Right lobe of liver (tissue), 4 donors: Measurements from ENCODE around the gene PTGFR.

Experiments
- CTCF ChIP-seq, 4 donors: fragments of 200-600 bp in 3 of 4; fragments of 450-650 bp in 1 of 4; IDR thresholded peaks; one replicate each; pipeline versions ENCODE4 v1.5.1 to v1.8.0; 2016 to 2022; ENCODE audit warnings: antibody characterized with exemption in 4 of 4, mild to moderate bottlenecking in 2 of 4
- POLR2A ChIP-seq: fragments of 450-650 bp; IDR thresholded peaks from one replicate; pipeline ENCODE4 v1.6.1; 2017; ENCODE audit warnings: antibody characterized with exemption, mild to moderate bottlenecking
- donor health status: DM: no; HTN: no; CAD: no.
- donor health status: DM: no; HTN: no; CAD: no.
- donor health status: DM: no; HTN: yes; CAD: no.

GRCh38 chr1:78570539-78570938 lies 79.8 kb downstream of the PTGFR start:
- TF ChIP-seq CTCF (IDR thresholded peaks at IDR 0.05) (no peak), POLR2A (no peak)
